ENCODE results near the gene SLX9.

DNA sequence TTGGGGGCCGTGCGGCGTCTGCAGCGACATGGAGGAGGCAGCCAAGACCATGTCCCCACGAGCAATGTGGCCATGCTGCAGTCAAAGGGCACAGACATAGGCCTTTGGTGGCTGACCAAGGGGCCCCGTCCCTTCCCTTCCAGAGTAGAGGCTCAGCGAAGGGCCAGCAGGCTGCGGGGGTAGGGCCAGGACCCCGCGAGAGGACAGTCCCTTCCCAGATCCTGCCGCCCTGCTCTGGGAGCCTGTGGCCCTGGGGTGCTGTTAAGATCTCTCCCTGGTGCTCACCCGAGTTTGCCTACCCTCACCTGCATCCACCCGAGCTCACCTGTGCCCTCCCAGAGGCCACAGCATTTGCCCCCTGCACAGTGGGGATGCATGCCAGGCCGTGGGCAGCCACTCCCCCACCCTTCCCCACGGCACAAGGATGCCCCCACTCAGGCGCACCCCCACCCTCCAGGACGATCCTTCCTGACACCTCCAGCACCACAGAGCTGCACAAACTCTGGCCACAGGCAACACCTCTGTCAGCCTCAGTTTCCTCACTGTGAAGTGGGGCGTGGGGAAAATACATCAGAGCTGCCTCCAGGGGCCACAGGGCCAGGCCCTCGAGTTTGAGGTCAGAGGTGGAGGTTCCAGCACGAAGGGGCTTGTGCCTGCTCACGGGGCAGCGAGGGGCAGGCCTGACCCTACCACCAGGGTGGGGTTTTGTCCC lies 34.7 kb upstream of the SLX9 start:
- TF ChIP-seq, protein P1, sequence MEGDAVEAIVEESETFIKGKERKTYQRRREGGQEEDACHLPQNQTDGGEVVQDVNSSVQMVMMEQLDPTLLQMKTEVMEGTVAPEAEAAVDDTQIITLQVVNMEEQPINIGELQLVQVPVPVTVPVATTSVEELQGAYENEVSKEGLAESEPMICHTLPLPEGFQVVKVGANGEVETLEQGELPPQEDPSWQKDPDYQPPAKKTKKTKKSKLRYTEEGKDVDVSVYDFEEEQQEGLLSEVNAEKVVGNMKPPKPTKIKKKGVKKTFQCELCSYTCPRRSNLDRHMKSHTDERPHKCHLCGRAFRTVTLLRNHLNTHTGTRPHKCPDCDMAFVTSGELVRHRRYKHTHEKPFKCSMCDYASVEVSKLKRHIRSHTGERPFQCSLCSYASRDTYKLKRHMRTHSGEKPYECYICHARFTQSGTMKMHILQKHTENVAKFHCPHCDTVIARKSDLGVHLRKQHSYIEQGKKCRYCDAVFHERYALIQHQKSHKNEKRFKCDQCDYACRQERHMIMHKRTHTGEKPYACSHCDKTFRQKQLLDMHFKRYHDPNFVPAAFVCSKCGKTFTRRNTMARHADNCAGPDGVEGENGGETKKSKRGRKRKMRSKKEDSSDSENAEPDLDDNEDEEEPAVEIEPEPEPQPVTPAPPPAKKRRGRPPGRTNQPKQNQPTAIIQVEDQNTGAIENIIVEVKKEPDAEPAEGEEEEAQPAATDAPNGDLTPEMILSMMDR (IDR thresholded peaks at IDR 0.05) = no peak
- no peak for TF ChIP-seq EZH2 (IDR thresholded peaks at IDR 0.05; ENCODE audit: borderline replicate concordance, insufficient read depth, low read depth, low read length, poor library complexity, severe bottlenecking)
